ENCODE measurements around the gene MYCBPAP.

MYCBPAP gene

GRCh38 chr17:50554201-50554600 is 46.0 kb downstream of the MYCBPAP start:
- no peak for DNase-seq

GRCh38 chr17:50556803-50557202 is 48.6 kb downstream of the MYCBPAP start:
- no peak for DNase-seq

GRCh38 chr17:50557630-50558029 is 49.4 kb downstream of the MYCBPAP start:
- no peak for DNase-seq

- no peak for DNase-seq
Measured at GRCh38 chr17:50558091-50558490, 49.9 kb downstream of the MYCBPAP start.

- DNase-seq, result no peak
Measured at GRCh38 chr17:50558581-50558940, 50.3 kb downstream of the MYCBPAP start.

- no peak for DNase-seq
Measured at GRCh38 chr17:50558941-50559614, 50.8 kb downstream of the MYCBPAP start.

GRCh38 chr17:50559674-50560184 is 51.5 kb downstream of the MYCBPAP start:
- DNase-seq, result peak; percentile 61

- peak; percentile 90 for DNase-seq
Measured at GRCh38 chr17:50560185-50560824, 52.1 kb downstream of the MYCBPAP start, which contains the start of gene CACNA1G. TSS of gene CACNA1G (plus strand) at chr17:50560715. CDS start at chr17:50561460, 745 bp downstream.

GRCh38 chr17:50560931-50561745 is 52.9 kb downstream of the MYCBPAP start:
- no peak for DNase-seq

GRCh38 chr17:50561746-50562141 is 53.5 kb downstream of the MYCBPAP start:
- no peak for DNase-seq

- DNase-seq, result no peak
Measured at GRCh38 chr17:50562242-50563091, 54.2 kb downstream of the MYCBPAP start.

GRCh38 chr17:50563092-50563511 is 54.9 kb downstream of the MYCBPAP start:
- no peak for DNase-seq

- no peak for DNase-seq
Measured at GRCh38 chr17:50564916-50565315, 56.7 kb downstream of the MYCBPAP start.

- DNase-seq, result no peak
Measured at GRCh38 chr17:50565402-50566350, 57.4 kb downstream of the MYCBPAP start.

GRCh38 chr17:50566886-50567285 is 58.6 kb downstream of the MYCBPAP start:
- DNase-seq, result no peak

- DNase-seq, result no peak
Measured at GRCh38 chr17:50568659-50569058, 60.4 kb downstream of the MYCBPAP start.

GRCh38 chr17:50569592-50569991 is 61.4 kb downstream of the MYCBPAP start:
- no peak for DNase-seq

GRCh38 chr17:50570032-50570431 is 61.8 kb downstream of the MYCBPAP start:
- DNase-seq, result no peak

GRCh38 chr17:50570528-50570927 is 62.3 kb downstream of the MYCBPAP start:
- DNase-seq, result no peak

- DNase-seq, result no peak
Measured at GRCh38 chr17:50571681-50572080, 63.4 kb downstream of the MYCBPAP start.

- no peak for DNase-seq
Measured at GRCh38 chr17:50572541-50572940, 64.3 kb downstream of the MYCBPAP start.
